ENCODE data around the gene NONO. TPM values are rescaled to one million over a fixed set of nuclear protein-coding genes. Genes with fewer than 3 reads are reported as not detected.

Gene NONO
- polyA plus RNA-seq, 3 donors, result 614 to 653 (median 631) TPM

Other genes starting within 250 kb of the NONO start
- gene SNX12, start 215.3 kb upstream of the NONO start, polyA plus RNA-seq (ENCODE audit: insufficient read length in 3 of 3), result 10 to 100 TPM; 49.9 to 54.3 (median 53.7) TPM
- gene FOXO4, start 187.8 kb upstream of the NONO start, polyA plus RNA-seq (ENCODE audit: insufficient read length in 3 of 3), result 10 to 100 TPM; 22.5 to 26.0 (median 23.8) TPM
- gene CXorf65, start 176.9 kb upstream of the NONO start, polyA plus RNA-seq (ENCODE audit: insufficient read length in 3 of 3), result under 1 TPM in 1 of 3 donors, not detected in 2; 0.69 TPM
- 1 to 10 TPM; 1.0 to 1.4 (median 1.2) TPM for gene IL2RG, start 172.1 kb upstream of the NONO start, polyA plus RNA-seq (ENCODE audit: insufficient read length in 3 of 3)
- gene MED12, start 165.0 kb upstream of the NONO start, polyA plus RNA-seq (ENCODE audit: insufficient read length in 3 of 3), result 10 to 100 TPM; 32.0 to 35.3 (median 35.1) TPM
- 1 to 10 TPM; 3.8 to 4.4 (median 3.9) TPM for gene NLGN3, start 138.8 kb upstream of the NONO start, polyA plus RNA-seq (ENCODE audit: insufficient read length in 3 of 3)
- 10 to 100 TPM; 43.3 to 54.0 (median 47.1) TPM for gene GJB1, start 60.4 kb upstream of the NONO start, polyA plus RNA-seq (ENCODE audit: insufficient read length in 3 of 3)
- 10 to 100 TPM; 50.6 to 56.7 (median 54.0) TPM for gene ZMYM3, start 29.5 kb upstream of the NONO start, polyA plus RNA-seq (ENCODE audit: insufficient read length in 3 of 3)
- gene ITGB1BP2, start 18.1 kb downstream of the NONO start, polyA plus RNA-seq (ENCODE audit: insufficient read length in 3 of 3), result 1 to 10 TPM; 1.2 to 1.3 (median 1.2) TPM
- gene TAF1, start 82.7 kb downstream of the NONO start, polyA plus RNA-seq (ENCODE audit: insufficient read length in 3 of 3), result 10 to 100 TPM; 43.4 to 47.4 (median 45.8) TPM
- gene OGT, start 249.5 kb downstream of the NONO start, polyA plus RNA-seq (ENCODE audit: insufficient read length in 3 of 3), result 100 to 1,000 TPM; 160 to 210 (median 176) TPM

Measured in right renal cortex interstitium (tissue), 3 donors.